MCF 10A (cell line): ENCODE measurements around the gene PTPN6. TPM values are rescaled to one million over a fixed set of nuclear protein-coding genes. Genes with fewer than 3 reads are reported as not detected.

Source experiments
- BruUV-seq: library from RNA; stranded (reverse); fragments of 400-500 nt; replicated peaks from 2 replicates; lab custom pipeline; 2021; lab: Mats Ljungman, UMichigan
- CTCF ChIA-PET: fragments of 300-600 bp; sonication (Branson Sonifier 250); formaldehyde crosslinking; extraction: SDS; loops from one replicate; lab custom pipeline; 2021; ENCODE audit warnings: antibody characterized with exemption, inconsistent platforms; lab: Yijun Ruan, JAX
- POLR2A ChIA-PET: fragments of 300-600, 350-650 bp; sonication (Branson Sonifier 250); formaldehyde crosslinking; extraction: SDS; loops from one replicate; lab custom pipeline; 2020; ENCODE audit warnings: antibody characterized with exemption, inconsistent platforms; lab: Yijun Ruan, JAX
- DNase-seq: peaks from one replicate; pipeline ENCODE4 v3.0.0-alpha.2; 2018; ENCODE audit not compliant: unreplicated experiment
- H3K27ac Mint-ChIP-seq: one replicate; pipeline ENCODE4 v1.8.0; 2022; ENCODE audit warnings: mild to moderate bottlenecking, low read depth, mixed read lengths; ENCODE audit not compliant: unreplicated experiment
- H3K27me3 Mint-ChIP-seq: one replicate; pipeline ENCODE4 v1.8.0; 2022; ENCODE audit warnings: mixed read lengths; ENCODE audit not compliant: insufficient read depth, unreplicated experiment
- H3K36me3 Mint-ChIP-seq: one replicate; pipeline ENCODE4 v1.8.0; 2022; ENCODE audit warnings: mild to moderate bottlenecking, moderate library complexity, mixed read lengths; ENCODE audit not compliant: insufficient read depth, unreplicated experiment
- H3K4me1 Mint-ChIP-seq: one replicate; pipeline ENCODE4 v1.8.0; 2022; ENCODE audit warnings: mixed read lengths; ENCODE audit not compliant: insufficient read depth, unreplicated experiment
- H3K4me3 Mint-ChIP-seq: one replicate; pipeline ENCODE4 v1.8.0; 2022; ENCODE audit warnings: mild to moderate bottlenecking, moderate library complexity, mixed read lengths; ENCODE audit not compliant: unreplicated experiment
- H3K9me3 Mint-ChIP-seq: one replicate; pipeline ENCODE4 v1.8.0; 2022; ENCODE audit warnings: mixed read lengths; ENCODE audit not compliant: unreplicated experiment
- intact Hi-C: fragments of 100-400 bp; cut with micrococcal nuclease; formaldehyde crosslinking; loops from 2 replicates; pipeline ENCODE4 v1.14.1; 2022
- total RNA-seq: library from RNA; stranded (reverse); gene quantifications from 2 replicates; pipeline ENCODE4 v1.2.3, GENCODE V29; 2022
- TF ChIP-seq, protein P1 (sequence below): fragments of 200-600 bp; IDR thresholded peaks from one replicate; pipeline ENCODE4 v1.8.0; 2022; ENCODE audit warnings: antibody characterized with exemption, mild to moderate bottlenecking; ENCODE audit not compliant: unreplicated experiment

The PTPN6 gene
- total RNA-seq, 1 experiment from 2014 or later = 10.3 TPM

DNA sequence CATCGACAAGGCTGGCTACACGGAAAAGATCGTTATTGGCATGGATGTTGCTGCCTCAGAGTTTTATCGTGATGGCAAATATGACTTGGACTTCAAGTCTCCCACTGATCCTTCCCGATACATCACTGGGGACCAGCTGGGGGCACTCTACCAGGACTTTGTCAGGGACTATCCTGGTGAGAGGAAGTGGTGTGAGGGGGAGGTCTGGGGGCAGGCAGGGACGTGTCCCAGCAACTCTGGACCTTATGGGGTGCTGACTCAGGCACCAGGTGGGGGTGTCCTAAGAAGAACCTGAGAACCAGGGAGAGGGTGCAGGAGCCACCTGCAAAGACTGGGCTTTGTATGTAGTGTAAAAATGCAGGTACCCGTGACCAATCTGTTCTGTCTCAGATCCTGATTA lies 31.6 kb upstream of the PTPN6 start:
- no TSS peak for BruUV-seq
- intact Hi-C loops = no loop called here
- no peak overlapping the region for H3K27ac Mint-ChIP-seq

GRCh38 chr12:6921539-6921938 lies 29.6 kb upstream of the PTPN6 start:
- no peaks in the 10 kb centered on the region for H3K27me3 Mint-ChIP-seq
- H3K4me3 Mint-ChIP-seq = no peak overlapping the region
- H3K9me3 Mint-ChIP-seq = no peaks in the 10 kb centered on the region
- POLR2A ChIA-PET = interaction anchor here (0.9 to 1.8 kb wide), 2 partner anchors 10 to 30 kb away, joined by 3 to 4 read pairs; no protein-coding TSS in a partner anchor
- BruUV-seq = no TSS peak
- H3K27ac Mint-ChIP-seq = no peak overlapping the region
- peaks cover 38% of the 10 kb centered on the region for H3K4me1 Mint-ChIP-seq
- TF ChIP-seq, protein P1, sequence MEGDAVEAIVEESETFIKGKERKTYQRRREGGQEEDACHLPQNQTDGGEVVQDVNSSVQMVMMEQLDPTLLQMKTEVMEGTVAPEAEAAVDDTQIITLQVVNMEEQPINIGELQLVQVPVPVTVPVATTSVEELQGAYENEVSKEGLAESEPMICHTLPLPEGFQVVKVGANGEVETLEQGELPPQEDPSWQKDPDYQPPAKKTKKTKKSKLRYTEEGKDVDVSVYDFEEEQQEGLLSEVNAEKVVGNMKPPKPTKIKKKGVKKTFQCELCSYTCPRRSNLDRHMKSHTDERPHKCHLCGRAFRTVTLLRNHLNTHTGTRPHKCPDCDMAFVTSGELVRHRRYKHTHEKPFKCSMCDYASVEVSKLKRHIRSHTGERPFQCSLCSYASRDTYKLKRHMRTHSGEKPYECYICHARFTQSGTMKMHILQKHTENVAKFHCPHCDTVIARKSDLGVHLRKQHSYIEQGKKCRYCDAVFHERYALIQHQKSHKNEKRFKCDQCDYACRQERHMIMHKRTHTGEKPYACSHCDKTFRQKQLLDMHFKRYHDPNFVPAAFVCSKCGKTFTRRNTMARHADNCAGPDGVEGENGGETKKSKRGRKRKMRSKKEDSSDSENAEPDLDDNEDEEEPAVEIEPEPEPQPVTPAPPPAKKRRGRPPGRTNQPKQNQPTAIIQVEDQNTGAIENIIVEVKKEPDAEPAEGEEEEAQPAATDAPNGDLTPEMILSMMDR = no peak
- DNase-seq = no peak
- CTCF ChIA-PET = interaction anchor here (0.7 to 8.9 kb wide), 5 partner anchors 10 to 186 kb away, joined by 3 to 114 read pairs (median 4); partner anchors contain the start of genes SPSB2 and TPI1
- intact Hi-C loops = no loop called here
- H3K36me3 Mint-ChIP-seq = peaks cover 5% of the 10 kb centered on the region

More for the DNA sequence above, 31.6 kb upstream of the PTPN6 start:
- ChIA-PET CTCF (interaction anchor here (0.5 to 8.9 kb wide), 3 partner anchors 19 to 203 kb away, joined by 3 to 114 read pairs (median 9); no protein-coding TSS in a partner anchor), POLR2A (interaction anchor here (0.7 to 1.6 kb wide), 2 partner anchors 15 to 18 kb away, joined by 3 to 4 read pairs; partner anchors contain the start of gene LRRC23)
- no peak for DNase-seq
- Mint-ChIP-seq H3K27me3 (no peaks in the 10 kb centered on the region), H3K36me3 (peaks cover 5% of the 10 kb centered on the region), H3K9me3 (no peaks in the 10 kb centered on the region), H3K4me1 (peaks cover 25% of the 10 kb centered on the region), H3K4me3 (no peak overlapping the region)
- TF ChIP-seq, protein P1 = no peak

- BruUV-seq = no TSS peak
- POLR2A ChIA-PET = interaction anchor here (1.8 kb wide), 1 partner anchor 11 kb away, joined by 4 read pairs; no protein-coding TSS in a partner anchor
- CTCF ChIA-PET = interaction anchor here (0.7 to 8.9 kb wide), 5 partner anchors 12 to 185 kb away, joined by 3 to 114 read pairs (median 5); partner anchors contain the start of genes SPSB2 and TPI1
- peaks cover 45% of the 10 kb centered on the region for H3K4me1 Mint-ChIP-seq
- no peak for DNase-seq
- no peaks in the 10 kb centered on the region for H3K9me3 Mint-ChIP-seq
- H3K27me3 Mint-ChIP-seq = no peaks in the 10 kb centered on the region
- H3K27ac Mint-ChIP-seq = no peak overlapping the region
- intact Hi-C loops = no loop called here
- no peak overlapping the region for H3K4me3 Mint-ChIP-seq
- TF ChIP-seq, protein P1 = no peak
- peaks cover 5% of the 10 kb centered on the region for H3K36me3 Mint-ChIP-seq
Observed at GRCh38 chr12:6921996-6922946, 28.9 kb upstream of the PTPN6 start.
